HEK293 (cell line): ENCODE data around the gene NFRKB.

Experiments
- CTCF ChIA-PET: fragments of 350-600 bp; formaldehyde crosslinking; extraction: SDS; loops from one replicate; lab custom pipeline; 2021; ENCODE audit warnings: antibody characterized with exemption; lab: Yijun Ruan, JAX
- POLR2A ChIA-PET: fragments of 300-600 bp; formaldehyde crosslinking; extraction: SDS; loops from one replicate; lab custom pipeline; 2020; ENCODE audit warnings: antibody characterized with exemption, inconsistent platforms; lab: Yijun Ruan, JAX
- H3K27ac ChIP-seq: fragments of 200-500 bp; sonication (Bioruptor generic); 2 replicates; pipeline ENCODE4 v1.5.1; 2014; ENCODE audit warnings: low read depth, low read length, control low read depth, inconsistent platforms; ENCODE audit errors: extremely low read depth
- H3K36me3 ChIP-seq, 2 experiments: fragments of 200-500 bp in 1 of 2; sonication (Bioruptor generic) in 1 of 2; 1 replicate in 1 of 2; 2 replicates in 1 of 2; pipeline ENCODE4 v1.5.1; 2014 to 2017; ENCODE audit warnings: inconsistent platforms in 2 of 2, low read length in 2 of 2; ENCODE audit not compliant: control insufficient read depth in 2 of 2, insufficient read depth in 1 of 2
- H3K4me1 ChIP-seq: fragments of 200-500 bp; sonication (Bioruptor generic); 2 replicates; pipeline ENCODE4 v1.5.1; 2014; ENCODE audit warnings: mild to moderate bottlenecking, low read length, inconsistent platforms; ENCODE audit not compliant: control insufficient read depth, insufficient read depth
- H3K4me3 ChIP-seq: 2 replicates; pipeline ENCODE4 v1.5.1; 2011; ENCODE audit warnings: low read depth, mild to moderate bottlenecking, control low read depth, low read length, moderate library complexity
- H3K9me3 ChIP-seq: fragments of 200-500 bp; sonication (Bioruptor generic); 2 replicates; pipeline ENCODE4 v1.5.1; 2014; ENCODE audit warnings: low read depth, low read length, inconsistent platforms; ENCODE audit not compliant: control insufficient read depth, insufficient read depth
- AEBP2 ChIP-seq: fragments of 450-650 bp; formaldehyde crosslinking; IDR thresholded peaks from 2 replicates; pipeline ENCODE4 v1.5.1; 2016; ENCODE audit warnings: missing biosample characterization, missing genetic modification characterization, borderline replicate concordance
- BCL6B ChIP-seq: fragments of 450-650 bp; formaldehyde crosslinking; IDR thresholded peaks from 2 replicates; pipeline ENCODE4 v1.5.1; 2017; ENCODE audit warnings: missing biosample characterization, missing genetic modification characterization
- KLF16 ChIP-seq: fragments of 450-650 bp; formaldehyde crosslinking; IDR thresholded peaks from 2 replicates; pipeline ENCODE4 v1.5.1; 2017; ENCODE audit warnings: missing biosample characterization, missing genetic modification characterization
- ZNF223 ChIP-seq: fragments of 450-650 bp; formaldehyde crosslinking; IDR thresholded peaks from 2 replicates; pipeline ENCODE4 v1.5.1; 2016; ENCODE audit warnings: missing biosample characterization, missing genetic modification characterization
- ZNF274 ChIP-seq, 2 experiments: fragments of 200-500 bp in 1 of 2; fragments of 450-650 bp in 1 of 2; sonication (Bioruptor generic) in 1 of 2; formaldehyde crosslinking in 1 of 2; IDR thresholded peaks; 2 replicates each; pipeline versions ENCODE4 v1.5.1 to v1.6.1; 2014 to 2016; ENCODE audit warnings: borderline replicate concordance in 1 of 2, inconsistent platforms in 1 of 2, low read length in 1 of 2, missing biosample characterization in 1 of 2, missing genetic modification characterization in 1 of 2
- ZNF596 ChIP-seq: fragments of 450-650 bp; IDR thresholded peaks from 2 replicates; pipeline ENCODE4 v1.5.0; 2018; ENCODE audit warnings: missing biosample characterization, mild to moderate bottlenecking, missing genetic modification characterization, moderate library complexity
- ZNF600 ChIP-seq: fragments of 450-650 bp; formaldehyde crosslinking; IDR thresholded peaks from 2 replicates; pipeline ENCODE4 v1.5.1; 2016; ENCODE audit warnings: missing biosample characterization, missing genetic modification characterization
- ZNF660 ChIP-seq: fragments of 450-650 bp; IDR thresholded peaks from 2 replicates; pipeline ENCODE4 v1.5.1; 2018; ENCODE audit warnings: missing biosample characterization, mild to moderate bottlenecking, missing genetic modification characterization
- TF ChIP-seq, protein P1 (sequence below): fragments of 450-650 bp; formaldehyde crosslinking; IDR thresholded peaks from 2 replicates; pipeline ENCODE4 v1.5.1; 2016; ENCODE audit warnings: missing biosample characterization, missing genetic modification characterization
- TF ChIP-seq, protein P2 (sequence below): sonication (generic); formaldehyde crosslinking; IDR thresholded peaks from 2 replicates; pipeline ENCODE4 v1.8.1; 2022; ENCODE audit warnings: mild to moderate bottlenecking, moderate library complexity, missing genetic modification reagents
- TF ChIP-seq, protein P3 (sequence below): fragments of 450-650 bp; formaldehyde crosslinking; IDR thresholded peaks from 2 replicates; pipeline ENCODE4 v1.5.1; 2017; ENCODE audit warnings: missing biosample characterization, missing genetic modification characterization

The NFRKB gene

GRCh38 chr11:129935723-129936122 is 40.3 kb upstream of the NFRKB start (continued):
- TF ChIP-seq AEBP2 (tag by site-specific recombination), result no peak
- TF ChIP-seq ZNF660 (tag by site-specific recombination), result no peak
- TF ChIP-seq ZNF600 (tag by site-specific recombination), result no peak
- TF ChIP-seq, protein P1, sequence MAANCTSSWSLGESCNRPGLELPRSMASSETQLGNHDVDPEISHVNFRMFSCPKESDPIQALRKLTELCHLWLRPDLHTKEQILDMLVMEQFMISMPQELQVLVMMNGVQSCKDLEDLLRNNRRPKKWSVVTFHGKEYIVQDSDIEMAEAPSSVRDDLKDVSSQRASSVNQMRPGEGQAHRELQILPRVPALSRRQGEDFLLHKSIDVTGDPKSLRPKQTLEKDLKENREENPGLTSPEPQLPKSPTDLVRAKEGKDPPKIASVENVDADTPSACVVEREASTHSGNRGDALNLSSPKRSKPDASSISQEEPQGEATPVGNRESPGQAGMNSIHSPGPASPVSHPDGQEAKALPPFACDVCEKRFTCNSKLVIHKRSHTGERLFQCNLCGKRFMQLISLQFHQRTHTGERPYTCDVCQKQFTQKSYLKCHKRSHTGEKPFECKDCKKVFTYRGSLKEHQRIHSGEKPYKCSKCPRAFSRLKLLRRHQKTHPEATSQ (tag by site-specific recombination), result no peak
- TF ChIP-seq, protein P2, sequence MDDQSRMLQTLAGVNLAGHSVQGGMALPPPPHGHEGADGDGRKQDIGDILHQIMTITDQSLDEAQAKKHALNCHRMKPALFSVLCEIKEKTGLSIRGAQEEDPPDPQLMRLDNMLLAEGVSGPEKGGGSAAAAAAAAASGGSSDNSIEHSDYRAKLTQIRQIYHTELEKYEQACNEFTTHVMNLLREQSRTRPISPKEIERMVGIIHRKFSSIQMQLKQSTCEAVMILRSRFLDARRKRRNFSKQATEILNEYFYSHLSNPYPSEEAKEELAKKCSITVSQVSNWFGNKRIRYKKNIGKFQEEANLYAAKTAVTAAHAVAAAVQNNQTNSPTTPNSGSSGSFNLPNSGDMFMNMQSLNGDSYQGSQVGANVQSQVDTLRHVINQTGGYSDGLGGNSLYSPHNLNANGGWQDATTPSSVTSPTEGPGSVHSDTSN (CRISPR knock-in tag), result no peak

DNA sequence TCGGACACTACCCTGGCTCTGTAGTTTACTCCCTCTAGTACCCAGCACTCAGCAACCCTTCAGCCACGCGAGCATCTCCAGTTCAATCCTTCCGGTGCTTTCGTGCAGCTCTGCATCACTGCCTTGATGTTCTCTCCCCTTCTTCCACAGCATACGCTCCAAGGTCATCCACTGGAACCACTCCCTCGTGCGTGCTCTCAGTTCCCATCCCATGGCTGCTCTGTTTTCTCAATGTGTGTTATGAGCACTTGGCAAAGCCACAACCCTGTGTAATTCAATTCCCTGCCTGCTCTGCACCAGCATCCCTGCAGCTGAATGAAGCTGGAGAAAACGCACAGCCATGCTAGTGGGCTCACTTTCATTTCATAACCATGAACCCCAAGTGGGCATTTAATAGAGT is 38.5 kb upstream of the NFRKB start:
- no peak for TF ChIP-seq KLF16
- TF ChIP-seq, protein P3, sequence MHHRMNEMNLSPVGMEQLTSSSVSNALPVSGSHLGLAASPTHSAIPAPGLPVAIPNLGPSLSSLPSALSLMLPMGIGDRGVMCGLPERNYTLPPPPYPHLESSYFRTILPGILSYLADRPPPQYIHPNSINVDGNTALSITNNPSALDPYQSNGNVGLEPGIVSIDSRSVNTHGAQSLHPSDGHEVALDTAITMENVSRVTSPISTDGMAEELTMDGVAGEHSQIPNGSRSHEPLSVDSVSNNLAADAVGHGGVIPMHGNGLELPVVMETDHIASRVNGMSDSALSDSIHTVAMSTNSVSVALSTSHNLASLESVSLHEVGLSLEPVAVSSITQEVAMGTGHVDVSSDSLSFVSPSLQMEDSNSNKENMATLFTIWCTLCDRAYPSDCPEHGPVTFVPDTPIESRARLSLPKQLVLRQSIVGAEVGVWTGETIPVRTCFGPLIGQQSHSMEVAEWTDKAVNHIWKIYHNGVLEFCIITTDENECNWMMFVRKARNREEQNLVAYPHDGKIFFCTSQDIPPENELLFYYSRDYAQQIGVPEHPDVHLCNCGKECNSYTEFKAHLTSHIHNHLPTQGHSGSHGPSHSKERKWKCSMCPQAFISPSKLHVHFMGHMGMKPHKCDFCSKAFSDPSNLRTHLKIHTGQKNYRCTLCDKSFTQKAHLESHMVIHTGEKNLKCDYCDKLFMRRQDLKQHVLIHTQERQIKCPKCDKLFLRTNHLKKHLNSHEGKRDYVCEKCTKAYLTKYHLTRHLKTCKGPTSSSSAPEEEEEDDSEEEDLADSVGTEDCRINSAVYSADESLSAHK (tag by site-specific recombination), result no peak
- TF ChIP-seq, all 188 proteins: peak for 0
- Histone ChIP-seq H3K36me3 (peaks cover 0 to 31% of the 10 kb centered on the region in 2 experiments; a peak in 2 of 3 replicates), H3K9me3 (no peaks in the 10 kb centered on the region), H3K4me3 (no peak overlapping the region), H3K4me1 (no peaks in the 10 kb centered on the region), H3K27ac (no peak overlapping the region)
- POLR2A ChIA-PET, result no interaction called here
- CTCF ChIA-PET, result interaction anchor here (1.0 kb wide), 1 partner anchor 11 kb away, joined by 4 read pairs; no protein-coding TSS in a partner anchor

GRCh38 chr11:129933262-129933661 is 37.9 kb upstream of the NFRKB start:
- Histone ChIP-seq H3K4me3 (no peak overlapping the region), H3K9me3 (no peaks in the 10 kb centered on the region), H3K4me1 (no peaks in the 10 kb centered on the region), H3K36me3 (peaks cover 0 to 33% of the 10 kb centered on the region in 2 experiments; a peak in 2 of 3 replicates), H3K27ac (no peak overlapping the region)
- TF ChIP-seq BCL6B (tag by site-specific recombination) (no peak), ZNF274 (IDR thresholded peaks at IDR 0.05; ENCODE audit: low read length) (no peak), ZNF274 (tag by site-specific recombination; IDR thresholded peaks at IDR 0.05; ENCODE audit: borderline replicate concordance) (no peak), ZNF223 (tag by site-specific recombination) (no peak), ZNF596 (no peak)
- ChIA-PET POLR2A (interaction anchor here (0.8 kb wide), 1 partner anchor 69 kb away, joined by 3 read pairs; the partner anchor contains the start of gene PRDM10), CTCF (interaction anchor here (0.8 to 1.9 kb wide), 2 partner anchors 197 to 199 kb away, joined by 3 to 5 read pairs; no protein-coding TSS in a partner anchor)
